Parathyroid adenoma (tissue), 2 donors: ENCODE measurements around the gene PIAS1.
"Not testable (repeated sequence)": the region's sequence is repeated elsewhere in the genome, so short reads cannot be mapped to it uniquely, and the experiment has no call there.

ENCODE experiments used
- H2AFZ ChIP-seq: fragments of 300-600 bp; sonication (generic); one replicate; pipeline ENCODE4 v1.7.0; 2017; ENCODE audit warnings: antibody characterized with exemption, mild to moderate bottlenecking
- H3K27ac ChIP-seq: fragments of 300-600 bp; sonication (generic); one replicate; pipeline ENCODE4 v1.7.0; 2017
- H3K27me3 ChIP-seq: fragments of 300-600 bp; sonication (generic); one replicate; pipeline ENCODE4 v1.7.0; 2017; ENCODE audit warnings: low read length; ENCODE audit not compliant: control insufficient read depth, insufficient read depth
- H3K36me3 ChIP-seq: fragments of 300-600 bp; sonication (generic); one replicate; pipeline ENCODE4 v1.7.0; 2017; ENCODE audit warnings: low read length; ENCODE audit not compliant: control insufficient read depth, insufficient read depth
- H3K4me1 ChIP-seq: fragments of 300-600 bp; sonication (generic); one replicate; pipeline ENCODE4 v1.7.0; 2017; ENCODE audit warnings: control low read depth
- H3K4me2 ChIP-seq: fragments of 300-600 bp; sonication (generic); one replicate; pipeline ENCODE4 v1.7.0; 2017; ENCODE audit warnings: low read length
- H3K4me3 ChIP-seq: fragments of 300-600 bp; sonication (generic); one replicate; pipeline ENCODE4 v1.7.0; 2017; ENCODE audit warnings: low read depth, low read length
- H3K79me2 ChIP-seq: fragments of 300-600 bp; sonication (generic); one replicate; pipeline ENCODE4 v1.7.0; 2017; ENCODE audit warnings: control low read depth
- H3K9ac ChIP-seq: fragments of 300-600 bp; sonication (generic); one replicate; pipeline ENCODE4 v1.7.0; 2017; ENCODE audit warnings: mild to moderate bottlenecking
- H3K9me3 ChIP-seq: fragments of 300-600 bp; sonication (generic); one replicate; pipeline ENCODE4 v1.7.0; 2017; ENCODE audit warnings: low read length; ENCODE audit not compliant: control insufficient read depth
- TF ChIP-seq, protein P1 (sequence below): fragments of 300-600 bp; sonication (generic); IDR thresholded peaks from one replicate; pipeline ENCODE4 v1.7.0; 2017; ENCODE audit warnings: antibody characterized with exemption, mild to moderate bottlenecking
- donor health status: primary hyperparathyroidism.

The PIAS1 gene

GRCh38 chr15:68231102-68231818 lies 177.1 kb downstream of the PIAS1 start:
- no peak overlapping the region for H3K4me2 ChIP-seq
- H3K27me3 ChIP-seq = no peaks in the 10 kb centered on the region
- no peak overlapping the region for H3K9ac ChIP-seq
- no peaks in the 10 kb centered on the region for H3K79me2 ChIP-seq
- H3K27ac ChIP-seq = no peak overlapping the region
- no peak overlapping the region for H3K4me3 ChIP-seq
- TF ChIP-seq, protein P1, sequence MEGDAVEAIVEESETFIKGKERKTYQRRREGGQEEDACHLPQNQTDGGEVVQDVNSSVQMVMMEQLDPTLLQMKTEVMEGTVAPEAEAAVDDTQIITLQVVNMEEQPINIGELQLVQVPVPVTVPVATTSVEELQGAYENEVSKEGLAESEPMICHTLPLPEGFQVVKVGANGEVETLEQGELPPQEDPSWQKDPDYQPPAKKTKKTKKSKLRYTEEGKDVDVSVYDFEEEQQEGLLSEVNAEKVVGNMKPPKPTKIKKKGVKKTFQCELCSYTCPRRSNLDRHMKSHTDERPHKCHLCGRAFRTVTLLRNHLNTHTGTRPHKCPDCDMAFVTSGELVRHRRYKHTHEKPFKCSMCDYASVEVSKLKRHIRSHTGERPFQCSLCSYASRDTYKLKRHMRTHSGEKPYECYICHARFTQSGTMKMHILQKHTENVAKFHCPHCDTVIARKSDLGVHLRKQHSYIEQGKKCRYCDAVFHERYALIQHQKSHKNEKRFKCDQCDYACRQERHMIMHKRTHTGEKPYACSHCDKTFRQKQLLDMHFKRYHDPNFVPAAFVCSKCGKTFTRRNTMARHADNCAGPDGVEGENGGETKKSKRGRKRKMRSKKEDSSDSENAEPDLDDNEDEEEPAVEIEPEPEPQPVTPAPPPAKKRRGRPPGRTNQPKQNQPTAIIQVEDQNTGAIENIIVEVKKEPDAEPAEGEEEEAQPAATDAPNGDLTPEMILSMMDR = no peak
- peaks cover 5% of the 10 kb centered on the region for H3K4me1 ChIP-seq
- no peaks in the 10 kb centered on the region for H3K9me3 ChIP-seq
- H3K36me3 ChIP-seq = no peaks in the 10 kb centered on the region
- no peak overlapping the region for H2AFZ ChIP-seq

GRCh38 chr15:68232449-68232848 lies 178.3 kb downstream of the PIAS1 start:
- H3K36me3 ChIP-seq = no peaks in the 10 kb centered on the region
- peaks cover 5% of the 10 kb centered on the region for H3K4me1 ChIP-seq
- H2AFZ ChIP-seq = no peak overlapping the region
- H3K27ac ChIP-seq = no peak overlapping the region
- H3K9ac ChIP-seq = no peak overlapping the region
- no peaks in the 10 kb centered on the region for H3K79me2 ChIP-seq
- H3K4me2 ChIP-seq = no peak overlapping the region
- H3K4me3 ChIP-seq = no peak overlapping the region
- H3K9me3 ChIP-seq = no peaks in the 10 kb centered on the region
- no peaks in the 10 kb centered on the region for H3K27me3 ChIP-seq
- TF ChIP-seq, protein P1 = no peak

GRCh38 chr15:68232937-68233336 lies 178.8 kb downstream of the PIAS1 start:
- peaks cover 5% of the 10 kb centered on the region for H3K4me1 ChIP-seq
- H3K27ac ChIP-seq = no peak overlapping the region
- no peak overlapping the region for H3K9ac ChIP-seq
- no peaks in the 10 kb centered on the region for H3K27me3 ChIP-seq
- no peaks in the 10 kb centered on the region for H3K79me2 ChIP-seq
- TF ChIP-seq, protein P1 = no peak
- no peak overlapping the region for H3K4me3 ChIP-seq
- H3K36me3 ChIP-seq = no peaks in the 10 kb centered on the region
- H2AFZ ChIP-seq = no peak overlapping the region
- no peaks in the 10 kb centered on the region for H3K9me3 ChIP-seq
- H3K4me2 ChIP-seq = no peak overlapping the region

GRCh38 chr15:68234060-68234459 lies 179.9 kb downstream of the PIAS1 start:
- Histone ChIP-seq H3K4me3 (no peak overlapping the region), H3K79me2 (no peaks in the 10 kb centered on the region), H3K27ac (no peak overlapping the region), H3K9ac (no peak overlapping the region), H2AFZ (no peak overlapping the region), H3K36me3 (no peaks in the 10 kb centered on the region), H3K27me3 (no peaks in the 10 kb centered on the region), H3K4me1 (no peaks in the 10 kb centered on the region), H3K9me3 (no peaks in the 10 kb centered on the region), H3K4me2 (no peak overlapping the region)
- TF ChIP-seq, protein P1 = no peak

DNA sequence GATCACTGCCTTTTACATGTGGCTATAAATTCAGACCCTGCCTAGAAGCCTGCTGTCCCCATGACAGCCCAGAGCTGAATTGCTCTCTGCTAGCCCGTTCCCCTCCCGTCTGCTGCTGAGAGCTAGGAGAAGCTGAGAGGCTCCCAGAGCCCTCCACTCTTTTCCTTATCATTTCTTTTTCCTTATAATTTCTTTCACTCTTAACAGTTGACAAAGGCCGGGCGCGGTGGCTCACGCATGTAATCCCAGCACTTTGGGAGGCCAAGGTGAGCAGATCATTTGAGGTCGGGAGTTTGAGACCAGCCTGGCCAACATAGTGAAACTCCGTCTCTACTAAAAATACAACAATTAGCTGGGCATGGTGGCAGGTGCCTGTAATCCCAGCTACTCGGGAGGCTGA lies 180.4 kb downstream of the PIAS1 start:
- H3K4me3 ChIP-seq, H3K4me1 ChIP-seq, H2AFZ ChIP-seq, H3K36me3 ChIP-seq, H3K79me2 ChIP-seq, H3K27ac ChIP-seq, H3K4me2 ChIP-seq, H3K9ac ChIP-seq, H3K27me3 ChIP-seq, H3K9me3 ChIP-seq: not testable (repeated sequence)
